Measurements from ENCODE around the gene FURIN.
"Not testable (repeated sequence)": the region's sequence is repeated elsewhere in the genome, so short reads cannot be mapped to it uniquely, and the experiment has no call there.

FURIN gene

DNA sequence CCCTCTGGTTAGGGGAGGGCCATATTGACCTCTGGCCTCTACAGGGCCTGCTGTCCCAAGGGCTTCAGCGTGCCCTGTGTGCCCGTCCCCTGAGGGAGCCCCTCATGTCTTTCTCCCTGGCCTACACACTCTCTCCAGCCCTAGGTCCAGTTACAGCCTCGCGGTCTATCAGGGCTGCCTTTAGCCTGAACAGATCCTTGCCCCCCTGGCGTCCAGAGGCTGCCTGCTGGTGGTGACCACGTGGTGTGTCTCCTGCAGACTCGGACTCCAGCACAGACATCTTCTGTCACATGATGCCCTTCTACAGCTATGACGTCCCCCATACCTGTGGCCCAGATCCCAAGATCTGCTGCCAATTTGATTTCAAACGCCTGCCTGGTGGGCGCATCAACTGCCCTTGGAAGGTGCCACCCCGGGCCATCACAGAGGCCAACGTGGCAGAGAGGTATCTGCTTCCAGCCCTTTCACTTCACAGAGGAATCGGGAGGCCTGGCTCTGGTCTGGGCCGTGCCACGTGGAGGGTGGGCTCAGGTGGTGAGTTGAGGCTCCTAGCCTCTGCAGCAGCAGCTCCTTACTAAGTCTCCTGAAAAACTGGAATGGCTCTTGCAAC lies 38.8 kb downstream of the FURIN start:
- DNase-seq (ENCODE audit: extremely low read depth, low read depth) = no peak
- TF ChIP-seq, protein P1, sequence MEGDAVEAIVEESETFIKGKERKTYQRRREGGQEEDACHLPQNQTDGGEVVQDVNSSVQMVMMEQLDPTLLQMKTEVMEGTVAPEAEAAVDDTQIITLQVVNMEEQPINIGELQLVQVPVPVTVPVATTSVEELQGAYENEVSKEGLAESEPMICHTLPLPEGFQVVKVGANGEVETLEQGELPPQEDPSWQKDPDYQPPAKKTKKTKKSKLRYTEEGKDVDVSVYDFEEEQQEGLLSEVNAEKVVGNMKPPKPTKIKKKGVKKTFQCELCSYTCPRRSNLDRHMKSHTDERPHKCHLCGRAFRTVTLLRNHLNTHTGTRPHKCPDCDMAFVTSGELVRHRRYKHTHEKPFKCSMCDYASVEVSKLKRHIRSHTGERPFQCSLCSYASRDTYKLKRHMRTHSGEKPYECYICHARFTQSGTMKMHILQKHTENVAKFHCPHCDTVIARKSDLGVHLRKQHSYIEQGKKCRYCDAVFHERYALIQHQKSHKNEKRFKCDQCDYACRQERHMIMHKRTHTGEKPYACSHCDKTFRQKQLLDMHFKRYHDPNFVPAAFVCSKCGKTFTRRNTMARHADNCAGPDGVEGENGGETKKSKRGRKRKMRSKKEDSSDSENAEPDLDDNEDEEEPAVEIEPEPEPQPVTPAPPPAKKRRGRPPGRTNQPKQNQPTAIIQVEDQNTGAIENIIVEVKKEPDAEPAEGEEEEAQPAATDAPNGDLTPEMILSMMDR (IDR thresholded peaks at IDR 0.05; ENCODE audit: low read depth, low read length) = no peak

DNA sequence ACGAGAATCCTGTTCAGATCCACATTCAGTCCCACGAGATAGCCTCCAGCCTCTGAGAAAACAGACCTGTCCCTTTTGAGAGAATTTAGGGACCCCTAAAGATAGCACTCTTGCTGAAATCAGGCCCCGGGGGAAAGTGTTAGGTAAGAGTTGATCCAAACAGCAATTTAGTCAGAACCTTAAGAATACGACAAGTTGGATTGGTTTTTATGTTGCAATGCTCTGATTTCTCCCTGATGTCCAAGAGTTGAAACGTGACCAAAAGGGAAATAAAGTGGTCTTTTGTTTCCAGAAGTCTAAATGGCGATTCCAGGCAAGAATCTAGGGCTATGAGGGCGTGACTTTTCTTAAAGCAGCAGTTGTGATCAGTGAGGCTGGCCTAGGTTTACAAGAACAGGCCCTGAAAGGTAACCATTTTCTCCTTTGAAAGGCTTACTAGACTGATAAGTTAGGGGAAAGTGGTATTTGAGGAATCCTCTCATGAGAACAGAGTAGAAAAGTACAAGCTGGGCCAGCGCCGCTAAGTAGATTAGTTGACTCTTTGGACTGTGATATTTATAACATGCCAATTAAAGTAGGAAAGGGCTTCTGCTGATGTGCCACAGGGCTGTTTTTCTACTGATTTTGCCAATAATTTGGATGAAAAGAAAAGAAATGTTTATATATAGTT lies 39.6 kb downstream of the FURIN start:
- TF ChIP-seq, protein P1 (IDR thresholded peaks at IDR 0.05; ENCODE audit: low read depth, low read length) = no peak
- DNase-seq (ENCODE audit: extremely low read depth, low read depth) = no peak

DNA sequence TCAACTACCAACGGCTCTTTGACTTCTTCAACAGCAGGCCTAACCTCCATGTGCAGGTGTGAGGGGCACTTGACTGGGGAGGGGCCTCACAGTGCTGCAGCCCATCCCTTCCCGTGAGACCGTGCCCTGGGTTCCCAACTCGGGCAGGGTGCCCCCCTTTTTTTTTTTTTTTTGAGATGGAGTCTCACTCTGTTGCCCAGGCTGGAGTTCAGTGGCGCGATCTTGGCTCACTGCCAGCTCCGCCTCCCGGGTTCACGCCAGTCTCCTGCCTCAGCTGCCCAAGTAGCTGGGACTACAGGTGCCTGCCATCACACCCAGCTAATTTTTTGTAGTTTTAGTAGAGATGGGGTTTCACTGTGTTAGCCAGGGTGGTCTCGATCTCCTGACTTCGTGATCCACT lies 41.1 kb downstream of the FURIN start:
- not testable (repeated sequence) for DNase-seq (ENCODE audit: extremely low read depth, low read depth)

DNA sequence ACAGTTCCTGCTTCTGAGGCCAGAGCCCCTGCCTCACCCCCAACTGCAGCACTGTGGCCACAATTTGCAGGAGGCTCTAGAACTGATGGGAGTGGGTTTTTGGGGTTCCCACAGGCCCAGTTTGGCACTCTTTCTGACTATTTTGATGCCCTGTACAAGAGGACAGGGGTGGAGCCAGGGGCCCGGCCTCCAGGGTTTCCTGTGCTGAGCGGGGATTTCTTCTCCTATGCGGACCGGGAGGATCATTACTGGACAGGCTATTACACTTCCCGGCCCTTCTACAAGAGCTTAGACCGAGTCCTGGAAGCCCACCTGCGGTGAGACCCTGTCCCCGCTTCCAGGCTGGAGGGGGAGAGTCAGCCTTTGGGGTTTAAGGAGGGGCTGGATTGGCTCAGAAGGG lies 41.6 kb downstream of the FURIN start:
- TF ChIP-seq, protein P1 (IDR thresholded peaks at IDR 0.05; ENCODE audit: low read depth, low read length) = no peak
- no peak for DNase-seq (ENCODE audit: extremely low read depth, low read depth)

DNA sequence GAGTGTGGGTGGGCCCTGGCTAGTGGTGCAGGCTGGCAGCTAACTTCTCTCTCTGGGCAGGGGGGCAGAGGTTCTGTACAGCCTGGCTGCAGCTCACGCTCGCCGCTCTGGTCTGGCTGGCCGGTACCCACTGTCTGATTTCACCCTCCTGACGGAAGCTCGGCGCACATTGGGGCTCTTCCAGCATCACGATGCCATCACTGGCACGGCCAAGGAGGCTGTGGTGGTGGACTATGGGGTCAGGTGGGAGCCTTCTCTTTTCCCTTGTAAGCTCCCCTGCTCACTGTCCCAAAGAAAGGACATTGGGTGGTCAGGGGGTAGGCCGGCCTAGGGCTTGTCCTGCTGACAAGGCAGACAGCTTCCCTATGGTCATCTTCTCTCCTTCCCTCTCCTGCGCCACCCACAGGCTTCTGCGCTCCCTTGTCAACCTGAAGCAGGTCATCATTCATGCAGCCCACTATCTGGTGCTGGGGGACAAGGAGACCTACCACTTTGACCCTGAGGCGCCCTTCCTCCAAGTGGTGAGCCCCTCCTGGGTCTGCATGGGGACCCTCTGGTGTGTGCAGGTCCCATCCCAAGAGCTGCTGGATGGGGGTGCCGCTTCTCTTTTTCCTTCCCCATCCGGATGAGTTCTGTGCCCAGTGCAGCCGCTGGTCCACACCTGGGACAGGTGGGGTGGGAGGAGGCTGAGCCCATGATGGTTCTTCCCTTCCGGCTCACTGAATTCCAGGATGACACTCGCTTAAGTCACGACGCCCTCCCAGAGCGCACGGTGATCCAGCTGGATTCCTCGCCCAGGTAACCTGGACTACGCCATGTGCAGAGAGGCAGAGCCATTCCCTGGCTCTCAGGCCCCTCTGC lies 42.3 kb downstream of the FURIN start:
- no peak for DNase-seq (ENCODE audit: extremely low read depth, low read depth)
- TF ChIP-seq, protein P1 (IDR thresholded peaks at IDR 0.05; ENCODE audit: low read depth, low read length) = no peak

DNA sequence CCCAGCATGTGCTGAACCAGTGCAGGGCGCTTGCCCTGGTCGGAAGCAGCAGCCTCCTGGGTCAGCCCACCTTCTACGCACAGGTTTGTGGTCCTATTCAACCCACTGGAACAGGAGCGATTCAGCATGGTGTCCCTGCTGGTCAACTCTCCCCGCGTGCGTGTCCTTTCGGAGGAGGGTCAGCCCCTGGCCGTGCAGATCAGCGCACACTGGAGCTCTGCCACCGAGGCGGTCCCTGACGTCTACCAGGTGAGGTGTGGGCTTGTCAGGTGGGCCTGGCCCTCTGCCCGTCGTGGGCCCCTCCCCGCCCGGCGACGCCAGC lies 42.9 kb downstream of the FURIN start:
- no peak for DNase-seq (ENCODE audit: extremely low read depth, low read depth)
- TF ChIP-seq, protein P1 (IDR thresholded peaks at IDR 0.05; ENCODE audit: low read depth, low read length) = no peak

DNA sequence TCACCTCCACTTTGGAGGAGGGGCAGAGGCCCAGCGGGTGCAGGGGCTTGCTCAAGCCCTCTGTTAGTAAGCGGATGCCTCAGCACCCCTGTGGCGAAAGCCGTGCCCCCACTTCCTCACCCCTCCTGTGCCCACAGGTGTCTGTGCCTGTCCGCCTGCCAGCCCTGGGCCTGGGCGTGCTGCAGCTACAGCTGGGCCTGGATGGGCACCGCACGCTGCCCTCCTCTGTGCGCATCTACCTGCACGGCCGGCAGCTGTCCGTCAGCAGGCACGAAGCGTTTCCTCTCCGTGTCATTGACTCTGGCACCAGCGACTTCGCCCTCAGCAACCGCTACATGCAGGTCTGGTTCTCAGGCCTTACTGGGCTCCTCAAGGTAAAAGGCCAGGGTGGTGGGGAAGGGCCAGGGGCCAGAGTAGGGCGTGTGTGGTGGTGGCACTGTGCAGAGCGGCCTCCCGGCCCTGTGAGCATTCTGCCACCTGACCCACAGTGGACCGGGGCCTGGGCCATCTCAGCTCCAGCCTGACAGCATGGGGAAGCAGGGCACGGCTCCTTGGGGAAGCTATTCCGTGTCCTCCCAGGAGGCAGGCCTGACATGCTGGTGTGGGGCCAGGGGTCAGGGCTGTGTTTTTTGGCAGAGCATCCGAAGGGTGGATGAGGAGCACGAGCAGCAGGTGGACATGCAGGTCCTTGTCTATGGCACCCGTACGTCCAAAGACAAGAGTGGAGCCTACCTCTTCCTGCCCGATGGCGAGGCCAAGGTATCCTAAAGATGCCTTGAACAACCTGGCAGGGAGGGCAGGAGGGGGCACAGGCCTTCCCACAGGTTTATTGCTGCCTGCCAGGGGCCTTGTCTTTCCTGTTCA lies 43.8 kb downstream of the FURIN start:
- no peak for DNase-seq (ENCODE audit: extremely low read depth, low read depth)
- TF ChIP-seq, protein P1 (IDR thresholded peaks at IDR 0.05; ENCODE audit: low read depth, low read length) = no peak

Measured in AG09319 (cell line).